Measurements from ENCODE around the gene RANBP17.

RANBP17 gene

DNA sequence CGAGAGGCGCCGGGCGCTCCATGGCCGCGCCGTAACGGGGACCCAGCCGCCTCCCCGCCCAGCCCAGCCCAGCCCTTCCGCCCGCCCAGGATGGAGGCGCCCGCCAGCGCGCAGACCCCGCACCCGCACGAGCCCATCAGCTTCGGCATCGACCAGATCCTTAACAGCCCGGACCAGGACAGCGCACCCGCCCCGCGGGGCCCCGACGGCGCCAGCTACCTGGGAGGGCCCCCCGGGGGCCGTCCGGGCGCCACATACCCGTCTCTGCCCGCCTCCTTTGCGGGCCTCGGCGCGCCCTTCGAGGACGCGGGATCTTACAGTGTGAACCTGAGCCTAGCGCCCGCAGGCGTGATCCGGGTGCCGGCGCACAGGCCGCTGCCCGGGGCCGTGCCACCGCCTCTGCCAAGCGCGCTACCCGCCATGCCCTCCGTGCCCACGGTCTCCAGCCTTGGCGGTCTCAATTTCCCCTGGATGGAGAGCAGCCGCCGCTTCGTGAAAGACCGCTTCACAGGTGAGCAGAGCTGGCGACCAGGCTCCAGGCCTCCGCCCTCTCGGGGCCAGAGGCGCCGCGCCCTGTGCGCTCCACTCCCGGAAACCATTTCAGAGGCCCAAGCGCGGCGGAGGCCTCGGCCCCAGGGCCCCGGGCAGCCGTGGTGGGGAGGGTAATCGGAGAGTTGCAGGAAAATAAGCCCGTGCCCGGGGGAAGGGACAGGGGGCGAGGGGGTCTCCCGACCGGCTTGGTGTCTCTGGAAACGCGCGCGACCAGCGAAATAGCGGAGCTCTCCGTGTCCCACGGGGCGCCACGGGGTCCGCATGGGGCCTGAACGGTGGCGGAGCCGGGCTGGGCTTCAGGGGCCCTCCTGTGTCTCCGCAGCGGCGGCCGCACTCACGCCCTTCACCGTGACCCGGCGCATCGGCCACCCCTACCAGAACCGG, 447.7 kb downstream of the RANBP17 start:
- no peak for DNase-seq (ENCODE audit: low read depth)
- H3K4me3 ChIP-seq (ENCODE audit: low read depth, low read length) = no peak overlapping the region
- TF ChIP-seq CTCF (IDR thresholded peaks at IDR 0.05; ENCODE audit: low read depth, low read length, missing control alignments) = no peak
- in situ Hi-C loops (cut with HindIII; ENCODE audit: low sequenced_read_pairs) = no loop called here

- no peak overlapping the region for H3K4me3 ChIP-seq (ENCODE audit: low read depth, low read length)
- TF ChIP-seq CTCF (IDR thresholded peaks at IDR 0.05; ENCODE audit: low read depth, low read length, missing control alignments) = peak; percentile 27
- in situ Hi-C loops (cut with HindIII; ENCODE audit: low sequenced_read_pairs) = no loop called here
- no peak for DNase-seq (ENCODE audit: low read depth)
These were observed 448.5 kb downstream of the RANBP17 start for GRCh38 chr5:171310212-171310818.

GRCh38 chr5:171310819-171311321, 449.1 kb downstream of the RANBP17 start:
- H3K4me3 ChIP-seq (ENCODE audit: low read depth, low read length) = no peak overlapping the region
- no peak for TF ChIP-seq CTCF (IDR thresholded peaks at IDR 0.05; ENCODE audit: low read depth, low read length, missing control alignments)
- no peak for DNase-seq (ENCODE audit: low read depth)
- in situ Hi-C loops (cut with HindIII; ENCODE audit: low sequenced_read_pairs) = no loop called here

- no peak for DNase-seq (ENCODE audit: low read depth)
- TF ChIP-seq CTCF (IDR thresholded peaks at IDR 0.05; ENCODE audit: low read depth, low read length, missing control alignments) = no peak
- no peak overlapping the region for H3K4me3 ChIP-seq (ENCODE audit: low read depth, low read length)
- in situ Hi-C loops (cut with HindIII; ENCODE audit: low sequenced_read_pairs) = no loop called here
These were observed 449.7 kb downstream of the RANBP17 start for GRCh38 chr5:171311322-171312077.

DNA sequence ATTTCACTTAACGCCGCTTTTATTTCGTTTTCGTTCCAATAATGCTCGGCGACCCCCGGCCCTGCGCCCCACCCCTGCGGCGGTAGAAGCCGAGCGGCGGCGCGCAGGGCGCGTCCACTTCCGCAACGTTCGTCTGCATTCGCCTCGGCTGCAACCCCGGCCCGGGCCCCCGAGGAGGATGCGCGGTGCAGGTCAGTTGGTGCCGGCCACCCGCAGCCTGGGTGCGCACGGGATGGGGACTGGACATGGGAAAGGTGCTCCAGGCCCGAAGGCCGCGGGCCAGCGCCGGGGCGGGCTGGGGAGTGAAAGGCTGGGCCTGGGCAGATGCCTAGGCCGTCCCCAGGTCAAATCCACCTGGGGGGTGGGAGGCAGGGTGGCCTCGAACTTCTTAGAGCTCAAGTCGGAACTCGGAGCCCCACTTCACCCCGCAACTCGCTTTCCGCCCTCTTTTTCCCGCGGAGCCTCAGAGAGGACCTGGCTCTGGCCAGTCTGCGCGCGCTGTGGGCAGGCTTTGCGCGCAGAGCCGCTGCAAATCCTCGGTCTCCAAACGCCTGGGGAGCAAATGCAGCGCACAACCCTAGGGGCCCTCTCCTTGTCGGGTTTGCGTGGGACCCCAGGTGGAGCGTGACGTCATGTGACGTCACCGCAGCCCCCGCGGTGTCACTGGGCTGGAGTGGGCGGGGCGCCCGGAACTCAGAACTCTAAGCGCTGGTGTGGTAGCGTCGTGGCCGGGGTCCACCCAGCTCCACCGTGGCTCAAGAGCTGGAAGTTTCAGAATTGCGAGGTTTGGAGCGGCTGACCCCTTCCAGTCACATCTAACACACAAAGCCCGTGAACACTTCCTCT, 450.5 kb downstream of the RANBP17 start:
- DNase-seq (ENCODE audit: low read depth) = no peak
- in situ Hi-C loops (cut with HindIII; ENCODE audit: low sequenced_read_pairs) = no loop called here
- H3K4me3 ChIP-seq (ENCODE audit: low read depth, low read length) = no peak overlapping the region
- TF ChIP-seq CTCF (IDR thresholded peaks at IDR 0.05; ENCODE audit: low read depth, low read length, missing control alignments) = no peak

All from astrocyte of the cerebellum (primary cell).